GM19193 (cell line): ENCODE measurements around the gene KRTAP10-3.

Experiments used
- POLR2A ChIP-seq: IDR thresholded peaks from 4 replicates; pipeline ENCODE4 v1.6.1; 2011; ENCODE audit not compliant: insufficient read depth, insufficient read length; ENCODE audit errors: extremely low read depth

The KRTAP10-3 gene

DNA sequence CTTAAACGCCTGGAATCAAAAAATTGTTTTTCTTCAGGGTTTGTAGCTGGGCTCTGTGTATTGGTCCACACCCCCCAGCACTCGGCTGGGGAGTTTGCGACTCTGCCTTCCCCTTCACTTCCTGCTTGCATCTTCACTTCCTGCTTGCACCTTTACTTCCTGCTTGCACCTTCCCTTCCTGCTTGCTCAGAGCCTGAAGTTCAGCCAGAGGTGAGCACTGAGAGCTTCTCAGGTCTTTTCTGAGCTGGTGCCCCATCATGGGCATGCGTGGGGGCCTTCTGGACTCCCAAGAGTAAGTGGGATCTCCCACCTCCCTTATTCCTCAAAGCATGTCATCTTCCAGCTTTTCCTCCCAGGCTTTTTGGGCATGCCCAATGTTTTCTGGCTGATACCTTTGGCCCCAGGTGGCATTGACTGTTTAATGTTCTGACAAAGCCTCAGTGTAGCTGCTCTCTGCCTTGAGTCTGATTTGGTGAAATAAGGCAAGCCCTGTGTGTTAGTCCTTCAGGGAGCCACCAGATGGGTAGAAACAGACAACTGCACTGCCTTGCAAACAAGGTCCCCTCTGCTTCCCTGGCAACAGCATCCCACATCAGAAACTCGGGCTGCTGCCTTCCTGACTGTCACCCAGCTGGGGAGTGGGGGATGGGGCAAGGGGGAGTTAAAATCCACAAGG is 10.8 kb downstream of the KRTAP10-3 start:
- no peak for TF ChIP-seq POLR2A

DNA sequence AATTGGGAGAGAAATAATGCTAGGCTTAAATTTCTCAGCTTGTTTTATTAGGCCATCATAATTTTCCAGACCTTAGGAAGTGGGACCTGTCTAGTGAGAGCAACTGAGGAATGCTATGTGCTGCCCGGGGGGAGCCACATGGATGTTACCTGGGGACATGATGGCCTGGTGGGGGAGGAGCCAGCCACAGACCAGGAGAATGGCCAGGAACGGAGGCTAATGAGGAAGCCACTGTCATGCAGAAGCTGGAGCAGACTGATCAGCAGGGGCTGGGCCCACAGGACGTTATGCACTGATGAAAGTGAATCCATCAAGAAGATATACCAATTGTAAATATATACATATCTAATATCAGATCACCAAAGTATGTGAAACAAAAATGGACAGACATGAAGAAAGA is 14.0 kb downstream of the KRTAP10-3 start:
- no peak for TF ChIP-seq POLR2A

GRCh38 chr21:44542716-44543115 is 15.9 kb downstream of the KRTAP10-3 start:
- TF ChIP-seq POLR2A = no peak

GRCh38 chr21:44540741-44541288 is 17.8 kb downstream of the KRTAP10-3 start:
- no peak for TF ChIP-seq POLR2A

DNA sequence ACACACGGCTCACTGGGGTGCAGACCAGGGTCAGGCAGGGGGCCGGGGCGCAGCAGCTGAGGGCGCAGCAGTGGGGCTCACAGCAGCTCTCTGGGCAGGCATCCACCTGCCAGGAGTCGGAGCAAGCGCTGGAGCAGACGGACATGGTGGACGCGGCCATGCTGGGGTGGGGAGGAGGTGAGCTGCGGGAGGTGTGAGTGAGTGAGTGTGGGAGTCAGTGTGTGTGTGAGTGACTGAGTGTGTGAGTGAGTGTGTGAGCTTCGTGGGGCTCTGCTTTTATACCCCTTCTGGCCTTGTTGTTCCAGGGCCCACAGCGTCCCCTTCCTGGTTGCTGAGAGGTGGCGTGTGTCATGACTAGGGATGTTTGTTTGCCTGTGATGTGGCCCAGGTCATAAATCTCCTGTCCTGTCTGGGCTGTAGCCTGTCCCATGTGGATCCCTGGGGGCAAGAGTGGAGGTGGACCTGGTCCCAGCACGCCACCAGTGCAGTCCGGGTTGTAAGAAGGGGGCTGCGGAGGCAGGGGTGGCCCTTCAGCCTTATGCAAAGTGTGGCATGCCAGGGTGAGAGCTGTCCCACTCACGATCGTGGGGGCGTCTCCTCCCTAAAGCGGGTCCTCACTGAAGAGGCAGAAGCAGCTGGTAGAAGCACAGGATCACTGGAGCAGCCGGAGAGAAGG is 18.5 kb downstream of the KRTAP10-3 start, which contains the start of gene KRTAP10-1:
Gene KRTAP10-1, minus strand, starts transcription at position 205 of the 676 bp plus-strand sequence. Its CDS starts 45 bp downstream, at position 160.
- TF ChIP-seq POLR2A = no peak

DNA sequence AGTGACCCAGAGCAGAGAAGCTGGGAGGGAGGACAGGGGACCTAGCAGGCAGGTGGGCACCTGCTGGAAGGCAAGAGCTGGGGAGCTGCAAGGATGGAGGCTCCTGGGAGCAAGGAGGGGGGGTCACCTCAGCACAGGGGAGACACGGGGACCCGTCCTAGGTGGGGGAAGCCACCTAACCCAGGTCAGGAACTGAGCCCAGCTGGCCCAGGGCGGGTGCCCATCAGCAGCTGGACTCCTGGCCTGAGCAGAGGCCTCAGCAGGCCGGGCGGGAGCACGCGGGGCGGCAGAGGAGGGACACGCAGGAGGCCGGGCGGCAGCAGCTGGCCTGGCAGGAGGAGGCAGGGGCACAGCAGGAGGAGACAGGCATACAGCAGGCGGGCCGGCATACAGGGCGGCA is 19.5 kb downstream of the KRTAP10-3 start:
- TF ChIP-seq POLR2A = no peak

GRCh38 chr21:44537930-44538911 is 20.4 kb downstream of the KRTAP10-3 start:
- TF ChIP-seq POLR2A = no peak

- TF ChIP-seq POLR2A = no peak
Observed at GRCh38 chr21:44535963-44536362, 22.6 kb downstream of the KRTAP10-3 start.

DNA sequence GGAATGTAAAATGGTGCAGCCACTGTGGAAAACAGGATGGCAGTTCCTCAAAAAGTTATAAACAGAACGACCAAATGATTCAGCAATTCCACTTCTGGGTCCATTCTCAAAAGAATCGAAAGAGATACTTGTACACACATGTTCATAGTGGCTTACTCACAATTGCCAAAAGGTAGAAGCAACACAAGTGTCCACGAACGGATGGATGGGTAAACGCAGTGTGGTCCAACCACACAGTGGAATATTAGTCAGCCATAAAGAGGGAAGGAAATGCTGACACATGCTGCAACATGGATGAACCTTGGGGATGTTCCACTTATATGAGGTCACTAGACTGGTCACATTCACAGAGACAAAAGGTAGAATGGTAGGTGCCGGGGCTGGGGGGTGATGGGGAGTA is 23.9 kb downstream of the KRTAP10-3 start:
- no peak for TF ChIP-seq POLR2A

DNA sequence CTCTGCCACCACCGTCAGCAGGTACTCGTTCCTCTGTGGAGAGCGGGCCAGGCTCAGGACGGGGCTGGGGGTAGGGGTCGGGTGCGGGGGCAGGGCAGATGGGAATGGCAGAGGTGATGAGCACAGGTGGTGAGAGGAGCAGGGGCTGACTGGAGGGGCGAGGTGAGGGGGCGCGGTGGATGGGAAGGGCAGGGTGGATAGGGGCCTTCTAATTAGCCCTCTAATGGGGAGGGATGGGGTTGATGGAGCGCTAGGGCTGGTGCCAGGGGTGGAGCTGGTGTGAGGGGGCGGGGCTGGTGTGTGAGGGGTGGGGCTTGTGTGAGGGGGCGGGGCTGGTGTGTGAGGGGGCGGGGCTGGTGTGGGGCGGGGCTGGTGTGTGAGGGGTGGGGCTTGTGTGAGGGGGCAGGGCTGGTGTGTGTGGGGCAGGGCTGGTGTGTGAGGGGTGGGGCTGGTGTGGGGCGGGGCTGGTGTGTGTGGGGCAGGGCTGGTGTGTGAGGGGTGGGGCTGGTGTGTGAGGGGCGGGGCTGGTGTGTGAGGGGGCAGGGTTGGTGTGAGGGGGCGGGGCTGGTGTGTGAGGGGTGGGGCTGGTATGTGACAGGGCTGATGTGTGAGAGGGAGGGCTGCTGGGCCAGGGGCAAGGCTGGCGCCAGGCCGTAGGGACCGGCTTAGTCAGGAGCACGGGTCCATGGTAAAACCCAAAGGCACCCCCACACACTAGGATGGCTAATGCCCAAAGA is 24.5 kb downstream of the KRTAP10-3 start:
- no peak for TF ChIP-seq POLR2A

DNA sequence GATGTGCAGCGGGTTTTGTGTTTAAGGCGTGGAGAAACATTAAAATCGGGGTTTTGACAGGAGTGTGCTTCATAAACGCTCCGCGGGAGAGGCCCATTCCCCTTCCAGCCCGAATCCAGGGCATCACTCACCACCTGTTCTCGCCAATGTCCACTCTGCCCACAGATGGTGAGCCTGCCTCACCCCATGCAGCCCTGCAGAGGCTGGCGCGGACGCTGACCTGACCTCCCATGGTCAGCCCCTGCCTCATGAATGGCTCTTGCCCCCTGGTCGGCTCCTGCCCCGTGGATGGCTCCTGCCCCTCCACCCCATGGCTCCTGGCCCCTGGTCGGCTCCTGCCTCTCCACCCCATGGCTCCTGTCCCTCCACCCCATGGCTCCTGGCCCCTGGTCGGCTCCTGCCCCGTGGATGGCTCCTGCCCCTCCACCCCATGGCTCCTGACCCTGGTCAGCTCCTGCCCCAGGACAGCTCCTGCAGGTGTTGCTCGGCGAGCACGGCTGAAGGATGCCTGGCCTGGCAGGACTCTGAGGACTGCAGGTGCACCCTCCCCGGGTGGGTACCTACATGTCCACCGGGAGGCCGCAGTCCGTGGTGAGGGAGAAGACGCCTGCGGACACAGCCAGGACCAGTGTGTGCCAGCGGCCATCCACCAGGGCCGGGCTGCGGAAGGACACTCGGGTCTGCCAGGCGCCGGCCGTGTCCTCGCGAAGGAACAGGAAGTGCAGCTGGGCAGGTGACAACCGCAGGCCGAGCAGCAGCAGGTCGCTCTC is 25.3 kb downstream of the KRTAP10-3 start:
- no peak for TF ChIP-seq POLR2A

GRCh38 chr21:44532712-44533111 is 25.9 kb downstream of the KRTAP10-3 start:
- TF ChIP-seq POLR2A = no peak

DNA sequence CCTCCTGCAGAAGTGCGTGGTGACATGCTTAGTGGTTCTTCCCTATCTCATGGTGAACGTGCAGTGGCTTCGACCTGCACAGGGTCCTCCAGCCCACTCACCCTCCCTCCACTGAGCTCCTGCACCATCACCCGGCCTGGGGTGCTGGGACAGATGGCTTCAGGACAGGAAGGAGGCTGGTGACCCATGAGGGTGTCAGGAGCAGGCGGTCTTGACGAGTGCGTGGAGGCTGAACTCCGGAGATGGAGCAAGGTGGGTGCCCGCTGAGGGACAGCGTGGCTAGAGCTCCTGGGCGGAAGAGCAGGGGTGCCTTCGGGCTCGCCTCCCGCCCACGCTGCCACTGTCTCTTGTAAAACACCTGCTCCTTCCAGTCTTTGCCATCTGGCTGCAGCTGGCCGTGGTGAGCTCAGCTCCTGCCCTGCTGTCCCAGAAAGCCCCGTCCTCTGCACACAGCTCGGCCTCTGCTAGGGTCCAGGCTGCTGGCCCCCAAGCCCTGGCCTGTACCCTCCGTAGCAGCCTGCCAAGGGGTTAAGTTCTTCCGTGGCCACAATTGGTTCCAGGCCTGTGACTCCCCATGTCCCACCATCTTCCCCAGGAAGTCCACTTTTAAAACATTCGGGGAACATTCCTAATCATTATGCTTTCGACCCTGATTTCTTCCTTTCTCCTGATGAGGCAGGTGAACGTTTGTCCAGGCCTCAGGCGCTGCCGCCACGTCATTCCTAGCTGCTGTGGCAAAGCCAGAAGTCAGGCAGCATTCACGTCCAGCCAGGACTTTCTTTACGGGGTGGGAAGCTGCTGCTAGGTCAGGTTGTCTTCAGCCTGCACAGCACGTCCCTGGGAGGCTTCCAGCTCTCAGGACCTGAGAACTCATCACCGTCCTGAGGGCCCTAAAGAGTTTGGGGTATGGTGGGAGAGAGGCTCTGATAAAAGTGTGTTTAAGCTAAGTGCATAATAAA is 26.7 kb downstream of the KRTAP10-3 start:
- TF ChIP-seq POLR2A = no peak
